Activated CD4-positive, alpha-beta T cell treated with anti-CD3 and anti-CD28 coated beads, Interleukin-2, amount 10 ng/mL, durations not matched to agents 7 days and 5 days (primary cell): ENCODE data around the gene CEACAM5. TPM values are rescaled to one million over a fixed set of nuclear protein-coding genes. Genes with fewer than 3 reads are reported as not detected.
"Not testable (repeated sequence)": the region's sequence is repeated elsewhere in the genome, so short reads cannot be mapped to it uniquely, and the experiment has no call there.

ENCODE experiments used
- CTCF ChIA-PET: fragments of 350-600 bp; sonication (Branson Sonifier 250); formaldehyde crosslinking; loops from one replicate; lab custom pipeline; 2021; ENCODE audit warnings: antibody characterized with exemption; lab: Charles Lee
- POLR2A ChIA-PET: fragments of 350-600 bp; sonication (Branson Sonifier 250); formaldehyde crosslinking; loops from one replicate; lab custom pipeline; 2021; ENCODE audit warnings: antibody characterized with exemption; lab: Charles Lee
- DNase-seq: peaks from one replicate; pipeline ENCODE4 v3.0.0-alpha.2; 2020
- H3K27ac Mint-ChIP-seq: one replicate; pipeline ENCODE4 v1.8.0; 2021; ENCODE audit warnings: mild to moderate bottlenecking, moderate library complexity, mixed read lengths
- H3K27me3 Mint-ChIP-seq: one replicate; pipeline ENCODE4 v1.8.0; 2021; ENCODE audit warnings: mixed read lengths
- H3K36me3 Mint-ChIP-seq: one replicate; pipeline ENCODE4 v1.8.0; 2021; ENCODE audit warnings: low read depth, mixed read lengths
- H3K4me1 Mint-ChIP-seq: one replicate; pipeline ENCODE4 v1.8.0; 2021; ENCODE audit warnings: mixed read lengths
- H3K4me3 Mint-ChIP-seq: one replicate; pipeline ENCODE4 v1.8.0; 2021; ENCODE audit warnings: mild to moderate bottlenecking, moderate library complexity, mixed read lengths
- H3K9me3 Mint-ChIP-seq: one replicate; pipeline ENCODE4 v1.8.0; 2021; ENCODE audit warnings: mixed read lengths
- total RNA-seq, 2 experiments: library from RNA; stranded (reverse); gene quantifications; one replicate each; pipeline ENCODE4 v1.2.3, GENCODE V29; 2021

Gene CEACAM5
- total RNA-seq, 2 experiments from 2014 or later = not detected

DNA sequence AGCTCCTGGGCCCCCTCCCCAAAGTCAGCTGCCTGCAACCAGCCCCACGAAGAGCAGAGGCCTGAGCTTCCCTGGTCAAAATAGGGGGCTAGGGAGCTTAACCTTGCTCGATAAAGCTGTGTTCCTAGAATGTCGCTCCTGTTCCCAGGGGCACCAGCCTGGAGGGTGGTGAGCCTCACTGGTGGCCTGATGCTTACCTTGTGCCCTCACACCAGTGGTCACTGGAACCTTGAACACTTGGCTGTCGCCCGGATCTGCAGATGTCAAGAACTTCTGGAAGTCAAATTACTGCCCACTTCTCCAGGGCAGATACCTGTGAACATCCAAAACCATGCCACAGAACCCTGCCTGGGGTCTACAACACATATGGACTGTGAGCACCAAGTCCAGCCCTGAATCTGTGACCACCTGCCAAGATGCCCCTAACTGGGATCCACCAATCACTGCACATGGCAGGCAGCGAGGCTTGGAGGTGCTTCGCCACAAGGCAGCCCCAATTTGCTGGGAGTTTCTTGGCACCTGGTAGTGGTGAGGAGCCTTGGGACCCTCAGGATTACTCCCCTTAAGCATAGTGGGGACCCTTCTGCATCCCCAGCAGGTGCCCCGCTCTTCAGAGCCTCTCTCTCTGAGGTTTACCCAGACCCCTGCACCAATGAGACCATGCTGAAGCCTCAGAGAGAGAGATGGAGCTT, 4.7 kb upstream of the CEACAM5 start:
- peaks cover 4% of the 10 kb centered on the region for H3K4me1 Mint-ChIP-seq
- no peaks in the 10 kb centered on the region for H3K9me3 Mint-ChIP-seq
- ChIA-PET CTCF (no interaction called here), POLR2A (no interaction called here)
- H3K4me3 Mint-ChIP-seq = no peak overlapping the region
- H3K27me3 Mint-ChIP-seq = peaks cover 6% of the 10 kb centered on the region
- H3K27ac Mint-ChIP-seq = no peak overlapping the region
- H3K36me3 Mint-ChIP-seq = no peaks in the 10 kb centered on the region
- DNase-seq = no peak

DNA sequence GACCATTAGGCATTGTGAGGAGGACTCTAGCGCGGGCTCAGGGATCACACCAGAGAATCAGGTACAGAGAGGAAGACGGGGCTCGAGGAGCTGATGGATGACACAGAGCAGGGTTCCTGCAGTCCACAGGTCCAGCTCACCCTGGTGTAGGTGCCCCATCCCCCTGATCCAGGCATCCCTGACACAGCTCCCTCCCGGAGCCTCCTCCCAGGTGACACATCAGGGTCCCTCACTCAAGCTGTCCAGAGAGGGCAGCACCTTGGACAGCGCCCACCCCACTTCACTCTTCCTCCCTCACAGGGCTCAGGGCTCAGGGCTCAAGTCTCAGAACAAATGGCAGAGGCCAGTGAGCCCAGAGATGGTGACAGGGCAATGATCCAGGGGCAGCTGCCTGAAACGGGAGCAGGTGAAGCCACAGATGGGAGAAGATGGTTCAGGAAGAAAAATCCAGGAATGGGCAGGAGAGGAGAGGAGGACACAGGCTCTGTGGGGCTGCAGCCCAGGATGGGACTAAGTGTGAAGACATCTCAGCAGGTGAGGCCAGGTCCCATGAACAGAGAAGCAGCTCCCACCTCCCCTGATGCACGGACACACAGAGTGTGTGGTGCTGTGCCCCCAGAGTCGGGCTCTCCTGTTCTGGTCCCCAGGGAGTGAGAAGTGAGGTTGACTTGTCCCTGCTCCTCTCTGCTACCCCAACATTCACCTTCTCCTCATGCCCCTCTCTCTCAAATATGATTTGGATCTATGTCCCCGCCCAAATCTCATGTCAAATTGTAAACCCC, 2.8 kb upstream of the CEACAM5 start:
- no peaks in the 10 kb centered on the region for H3K36me3 Mint-ChIP-seq
- H3K4me3 Mint-ChIP-seq = no peak overlapping the region
- H3K27ac Mint-ChIP-seq = no peak overlapping the region
- DNase-seq = peak; percentile 34
- POLR2A ChIA-PET = no interaction called here
- H3K9me3 Mint-ChIP-seq = no peaks in the 10 kb centered on the region
- peaks cover 4% of the 10 kb centered on the region for H3K27me3 Mint-ChIP-seq
- CTCF ChIA-PET = no interaction called here
- peaks cover 4% of the 10 kb centered on the region for H3K4me1 Mint-ChIP-seq

DNA sequence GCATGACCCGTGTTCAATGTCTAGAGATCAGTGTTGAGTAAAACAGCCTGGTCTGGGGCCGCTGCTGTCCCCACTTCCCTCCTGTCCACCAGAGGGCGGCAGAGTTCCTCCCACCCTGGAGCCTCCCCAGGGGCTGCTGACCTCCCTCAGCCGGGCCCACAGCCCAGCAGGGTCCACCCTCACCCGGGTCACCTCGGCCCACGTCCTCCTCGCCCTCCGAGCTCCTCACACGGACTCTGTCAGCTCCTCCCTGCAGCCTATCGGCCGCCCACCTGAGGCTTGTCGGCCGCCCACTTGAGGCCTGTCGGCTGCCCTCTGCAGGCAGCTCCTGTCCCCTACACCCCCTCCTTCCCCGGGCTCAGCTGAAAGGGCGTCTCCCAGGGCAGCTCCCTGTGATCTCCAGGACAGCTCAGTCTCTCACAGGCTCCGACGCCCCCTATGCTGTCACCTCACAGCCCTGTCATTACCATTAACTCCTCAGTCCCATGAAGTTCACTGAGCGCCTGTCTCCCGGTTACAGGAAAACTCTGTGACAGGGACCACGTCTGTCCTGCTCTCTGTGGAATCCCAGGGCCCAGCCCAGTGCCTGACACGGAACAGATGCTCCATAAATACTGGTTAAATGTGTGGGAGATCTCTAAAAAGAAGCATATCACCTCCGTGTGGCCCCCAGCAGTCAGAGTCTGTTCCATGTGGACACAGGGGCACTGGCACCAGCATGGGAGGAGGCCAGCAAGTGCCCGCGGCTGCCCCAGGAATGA, 1.5 kb upstream of the CEACAM5 start:
- peaks cover 4% of the 10 kb centered on the region for H3K4me1 Mint-ChIP-seq
- H3K27me3 Mint-ChIP-seq = peaks cover 4% of the 10 kb centered on the region
- no peaks in the 10 kb centered on the region for H3K36me3 Mint-ChIP-seq
- H3K9me3 Mint-ChIP-seq = no peaks in the 10 kb centered on the region
- H3K27ac Mint-ChIP-seq = no peak overlapping the region
- POLR2A ChIA-PET = no interaction called here
- CTCF ChIA-PET = interaction anchor here (0.6 to 1.5 kb wide), 20 partner anchors 9 to 710 kb away, joined by 3 to 11 read pairs (median 4); partner anchors contain the start of gene CEACAM7
- peak; percentile 70 for DNase-seq
- H3K4me3 Mint-ChIP-seq = peak overlapping the region; percentile 26

DNA sequence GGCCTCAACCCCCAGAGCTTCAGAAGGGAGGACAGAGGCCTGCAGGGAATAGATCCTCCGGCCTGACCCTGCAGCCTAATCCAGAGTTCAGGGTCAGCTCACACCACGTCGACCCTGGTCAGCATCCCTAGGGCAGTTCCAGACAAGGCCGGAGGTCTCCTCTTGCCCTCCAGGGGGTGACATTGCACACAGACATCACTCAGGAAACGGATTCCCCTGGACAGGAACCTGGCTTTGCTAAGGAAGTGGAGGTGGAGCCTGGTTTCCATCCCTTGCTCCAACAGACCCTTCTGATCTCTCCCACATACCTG, 969 bp upstream of the CEACAM5 start:
- POLR2A ChIA-PET = no interaction called here
- CTCF ChIA-PET = interaction anchor here (0.6 to 1.5 kb wide), 20 partner anchors 9 to 709 kb away, joined by 3 to 11 read pairs (median 4); partner anchors contain the start of gene CEACAM7
- Mint-ChIP-seq H3K27ac (no peak overlapping the region), H3K4me1 (peaks cover 4% of the 10 kb centered on the region), H3K4me3 (no peak overlapping the region), H3K27me3 (peaks cover 6% of the 10 kb centered on the region), H3K9me3 (no peaks in the 10 kb centered on the region), H3K36me3 (no peaks in the 10 kb centered on the region)
- no peak for DNase-seq

DNA sequence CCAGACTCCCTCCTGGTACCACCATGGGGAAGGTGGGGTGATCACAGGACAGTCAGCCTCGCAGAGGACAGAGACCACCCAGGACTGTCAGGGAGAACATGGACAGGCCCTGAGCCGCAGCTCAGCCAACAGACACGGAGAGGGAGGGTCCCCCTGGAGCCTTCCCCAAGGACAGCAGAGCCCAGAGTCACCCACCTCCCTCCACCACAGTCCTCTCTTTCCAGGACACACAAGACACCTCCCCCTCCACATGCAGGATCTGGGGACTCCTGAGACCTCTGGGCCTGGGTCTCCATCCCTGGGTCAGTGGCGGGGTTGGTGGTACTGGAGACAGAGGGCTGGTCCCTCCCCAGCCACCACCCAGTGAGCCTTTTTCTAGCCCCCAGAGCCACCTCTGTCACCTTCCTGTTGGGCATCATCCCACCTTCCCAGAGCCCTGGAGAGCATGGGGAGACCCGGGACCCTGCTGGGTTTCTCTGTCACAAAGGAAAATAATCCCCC, 505 bp upstream of the CEACAM5 start:
- CTCF ChIA-PET = interaction anchor here (1.5 kb wide), 1 partner anchor 663 kb away, joined by 3 read pairs; no protein-coding TSS in a partner anchor
- H3K36me3 Mint-ChIP-seq = no peaks in the 10 kb centered on the region
- peaks cover 4% of the 10 kb centered on the region for H3K4me1 Mint-ChIP-seq
- H3K27me3 Mint-ChIP-seq = peaks cover 7% of the 10 kb centered on the region
- H3K4me3 Mint-ChIP-seq = no peak overlapping the region
- no peak overlapping the region for H3K27ac Mint-ChIP-seq
- DNase-seq = no peak
- H3K9me3 Mint-ChIP-seq = no peaks in the 10 kb centered on the region
- POLR2A ChIA-PET = no interaction called here

DNA sequence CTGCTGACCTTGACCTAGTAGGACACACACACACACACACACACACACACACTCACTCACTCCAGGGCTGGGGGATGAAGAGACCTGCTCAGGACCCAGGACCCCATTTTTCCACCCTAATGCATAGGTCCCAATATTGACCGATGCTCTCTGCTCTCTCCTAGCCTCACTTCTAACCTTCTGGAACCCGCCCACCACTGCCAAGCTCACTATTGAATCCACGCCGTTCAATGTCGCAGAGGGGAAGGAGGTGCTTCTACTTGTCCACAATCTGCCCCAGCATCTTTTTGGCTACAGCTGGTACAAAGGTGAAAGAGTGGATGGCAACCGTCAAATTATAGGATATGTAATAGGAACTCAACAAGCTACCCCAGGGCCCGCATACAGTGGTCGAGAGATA, 1.1 kb downstream of the CEACAM5 start:
- H3K36me3 Mint-ChIP-seq, POLR2A ChIA-PET, H3K4me1 Mint-ChIP-seq, H3K9me3 Mint-ChIP-seq, H3K4me3 Mint-ChIP-seq, CTCF ChIA-PET, H3K27ac Mint-ChIP-seq, DNase-seq: not testable (repeated sequence)
- H3K27me3 Mint-ChIP-seq = peaks cover 14% of the 10 kb centered on the region

DNA sequence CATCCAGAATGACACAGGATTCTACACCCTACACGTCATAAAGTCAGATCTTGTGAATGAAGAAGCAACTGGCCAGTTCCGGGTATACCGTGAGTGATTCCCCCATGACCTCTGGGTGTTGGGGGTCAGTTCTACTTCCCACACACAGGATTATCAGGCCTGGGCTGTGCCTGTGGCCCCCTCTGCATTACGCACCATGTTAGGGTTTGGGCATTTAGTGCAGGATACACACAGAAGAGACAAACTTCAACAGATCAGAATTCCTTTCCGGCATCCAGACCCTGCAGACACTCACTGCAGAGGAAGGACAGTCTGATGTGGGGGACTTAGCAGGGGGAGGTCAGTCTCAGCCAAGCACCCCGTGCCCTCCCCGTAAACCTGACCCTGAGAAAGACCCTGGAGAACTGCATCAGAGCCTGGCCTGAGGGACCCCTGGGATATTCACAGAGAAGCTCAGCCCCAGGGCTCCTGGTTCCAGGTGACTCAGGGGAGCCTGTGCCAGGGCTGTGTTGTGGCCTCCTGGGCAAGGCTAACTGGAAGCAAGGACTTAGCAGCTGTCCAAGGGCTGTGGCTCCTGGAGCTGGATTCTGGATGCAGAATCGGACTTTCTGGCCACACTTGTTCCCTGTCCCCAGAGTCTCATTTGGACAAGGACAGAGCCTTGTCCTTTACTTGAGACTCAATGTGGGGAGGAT, 1.7 kb downstream of the CEACAM5 start:
- H3K4me3 Mint-ChIP-seq = no peak overlapping the region
- H3K27ac Mint-ChIP-seq = no peak overlapping the region
- peaks cover 4% of the 10 kb centered on the region for H3K4me1 Mint-ChIP-seq
- no peaks in the 10 kb centered on the region for H3K9me3 Mint-ChIP-seq
- CTCF ChIA-PET = no interaction called here
- DNase-seq = no peak
- POLR2A ChIA-PET = no interaction called here
- no peaks in the 10 kb centered on the region for H3K36me3 Mint-ChIP-seq
- H3K27me3 Mint-ChIP-seq = peaks cover 14% of the 10 kb centered on the region

DNA sequence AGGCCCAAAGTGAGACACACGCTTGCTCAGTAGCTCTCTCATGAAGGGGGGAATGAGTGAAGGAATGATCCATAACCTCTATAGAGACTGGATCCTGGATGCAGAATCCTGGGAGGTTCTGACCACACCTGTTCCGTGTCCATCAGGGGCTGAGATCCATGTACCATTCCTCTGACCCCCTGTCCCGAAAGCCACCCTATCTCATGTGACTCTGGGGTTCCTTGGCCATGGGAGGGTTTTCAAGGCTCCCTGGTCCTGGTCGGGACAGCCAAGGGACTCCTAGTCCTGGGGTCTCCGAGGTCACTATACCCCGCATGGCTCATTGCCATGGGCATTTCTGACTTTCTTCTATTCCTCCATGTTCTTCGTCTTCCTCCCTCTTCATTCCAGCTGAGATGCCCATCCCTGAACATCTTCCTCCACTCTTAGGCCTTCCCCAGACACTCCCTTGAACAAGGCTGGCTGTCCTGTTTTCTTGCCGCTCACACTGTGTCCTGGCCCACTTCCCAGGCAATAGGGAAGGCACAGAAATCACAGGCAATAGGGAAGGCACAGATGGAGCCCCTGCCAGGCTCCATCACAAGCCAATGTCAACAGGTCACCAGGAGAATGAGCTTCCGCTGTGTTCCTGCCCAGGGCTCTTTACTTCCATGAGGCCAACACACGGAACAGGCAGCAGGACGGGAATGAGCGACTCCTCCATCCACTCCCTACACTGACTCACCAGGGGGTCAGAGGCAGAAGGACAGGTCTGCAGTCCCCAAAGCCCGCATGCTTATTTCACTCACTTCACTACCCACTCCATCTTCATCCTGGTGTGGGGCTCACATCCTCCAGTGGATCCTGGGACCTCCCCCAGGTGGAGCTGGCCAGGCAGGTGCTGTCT, 3.2 kb downstream of the CEACAM5 start:
- Mint-ChIP-seq H3K9me3 (no peaks in the 10 kb centered on the region), H3K4me1 (peaks cover 4% of the 10 kb centered on the region), H3K27me3 (peaks cover 12% of the 10 kb centered on the region), H3K27ac (no peak overlapping the region), H3K36me3 (no peaks in the 10 kb centered on the region), H3K4me3 (no peak overlapping the region)
- POLR2A ChIA-PET = no interaction called here
- CTCF ChIA-PET = no interaction called here
- DNase-seq = no peak

DNA sequence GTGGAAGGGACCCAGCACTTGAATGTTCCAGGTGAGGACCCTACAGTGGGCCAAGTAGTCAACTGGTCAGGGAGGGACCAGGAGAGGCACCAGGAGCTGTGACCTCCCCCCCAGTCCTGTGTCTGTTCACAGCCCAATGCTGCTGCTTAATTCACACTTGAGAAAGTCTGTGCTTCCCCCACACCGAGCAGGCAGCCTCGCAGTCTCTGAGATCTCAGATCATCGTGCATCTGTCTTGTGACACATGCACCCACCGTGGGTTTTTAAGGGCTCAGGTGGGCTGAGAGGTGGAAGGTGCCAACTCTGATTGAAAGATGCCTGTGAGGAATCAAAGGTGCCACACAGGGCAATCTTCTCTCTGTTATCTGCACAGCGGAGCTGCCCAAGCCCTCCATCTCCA, 6.2 kb downstream of the CEACAM5 start:
- ChIA-PET POLR2A (no interaction called here), CTCF (no interaction called here)
- Mint-ChIP-seq H3K9me3 (no peaks in the 10 kb centered on the region), H3K27ac (no peak overlapping the region), H3K4me3 (no peak overlapping the region), H3K36me3 (no peaks in the 10 kb centered on the region), H3K27me3 (peaks cover 12% of the 10 kb centered on the region), H3K4me1 (no peaks in the 10 kb centered on the region)
- no peak for DNase-seq

DNA sequence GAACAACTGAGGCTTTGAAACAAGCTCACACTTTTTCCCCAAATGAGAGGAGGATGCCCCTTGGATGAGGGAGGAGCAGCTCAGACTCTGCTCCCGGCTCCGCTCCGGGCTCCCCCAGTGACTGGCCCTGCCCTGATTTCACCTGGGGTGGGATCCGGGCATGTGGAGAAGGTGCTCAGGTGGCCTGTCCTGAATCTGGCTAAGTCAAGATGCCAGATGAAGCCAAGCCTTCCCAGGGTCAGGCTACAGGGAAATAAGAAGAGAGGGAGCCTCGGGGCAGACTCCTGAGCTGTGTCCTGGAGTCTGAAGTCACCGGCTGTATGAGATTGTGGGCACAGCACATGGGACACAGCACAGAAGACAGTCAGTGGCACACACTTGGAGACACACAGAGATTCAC, 10.3 kb downstream of the CEACAM5 start:
- POLR2A ChIA-PET = no interaction called here
- CTCF ChIA-PET = interaction anchor here (1.0 kb wide), 1 partner anchor 12 kb away, joined by 3 read pairs; no protein-coding TSS in a partner anchor
- no peak overlapping the region for H3K27ac Mint-ChIP-seq
- no peaks in the 10 kb centered on the region for H3K36me3 Mint-ChIP-seq
- H3K27me3 Mint-ChIP-seq = peaks cover 12% of the 10 kb centered on the region
- no peaks in the 10 kb centered on the region for H3K4me1 Mint-ChIP-seq
- no peak overlapping the region for H3K4me3 Mint-ChIP-seq
- no peaks in the 10 kb centered on the region for H3K9me3 Mint-ChIP-seq
- DNase-seq = no peak

DNA sequence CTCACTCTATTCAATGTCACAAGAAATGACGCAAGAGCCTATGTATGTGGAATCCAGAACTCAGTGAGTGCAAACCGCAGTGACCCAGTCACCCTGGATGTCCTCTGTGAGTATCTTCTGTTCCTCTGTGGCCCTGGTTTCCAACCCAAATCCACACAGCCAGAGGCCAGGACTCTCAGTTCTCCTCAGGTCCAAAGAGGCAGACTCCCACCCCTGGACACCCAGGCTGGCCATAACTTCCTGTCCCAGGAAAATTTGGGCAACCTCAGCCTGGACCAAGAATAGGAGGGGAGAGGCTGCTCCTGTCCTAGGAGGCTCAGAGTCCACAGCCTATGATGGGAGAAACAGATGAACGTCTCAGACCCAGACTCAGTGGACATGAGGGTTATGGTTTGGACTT, 11.7 kb downstream of the CEACAM5 start:
- no peaks in the 10 kb centered on the region for H3K4me1 Mint-ChIP-seq
- no peaks in the 10 kb centered on the region for H3K36me3 Mint-ChIP-seq
- ChIA-PET CTCF (interaction anchor here (0.6 kb wide), 2 partner anchors 16 to 101 kb away, joined by 3 to 5 read pairs; no protein-coding TSS in a partner anchor), POLR2A (no interaction called here)
- H3K27me3 Mint-ChIP-seq = peaks cover 18% of the 10 kb centered on the region
- H3K9me3 Mint-ChIP-seq = no peaks in the 10 kb centered on the region
- no peak overlapping the region for H3K4me3 Mint-ChIP-seq
- DNase-seq = no peak
- no peak overlapping the region for H3K27ac Mint-ChIP-seq

DNA sequence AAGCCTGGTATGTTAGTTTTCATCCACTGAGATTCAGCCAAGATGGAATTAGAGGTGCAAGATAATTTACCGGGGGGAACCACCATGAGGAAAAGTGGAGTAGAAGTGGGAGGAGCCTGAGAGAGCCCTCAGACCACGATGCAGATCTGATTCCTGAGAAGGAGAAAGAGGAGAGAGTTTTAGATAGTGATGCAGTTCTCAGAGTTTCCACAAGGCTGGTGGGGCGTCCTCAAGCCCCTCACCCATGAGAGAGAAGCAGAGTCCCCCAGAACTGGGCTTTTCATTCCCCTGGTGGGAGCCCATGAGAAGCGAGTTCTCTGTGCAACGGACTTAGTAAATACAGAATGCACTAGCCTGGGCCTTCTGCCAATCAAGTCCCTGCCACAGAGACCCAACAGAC, 18.1 kb downstream of the CEACAM5 start:
- H3K4me3 Mint-ChIP-seq = no peak overlapping the region
- DNase-seq = no peak
- ChIA-PET POLR2A (no interaction called here), CTCF (no interaction called here)
- H3K27me3 Mint-ChIP-seq = peaks cover 39% of the 10 kb centered on the region
- no peaks in the 10 kb centered on the region for H3K9me3 Mint-ChIP-seq
- no peak overlapping the region for H3K27ac Mint-ChIP-seq
- no peaks in the 10 kb centered on the region for H3K36me3 Mint-ChIP-seq
- no peaks in the 10 kb centered on the region for H3K4me1 Mint-ChIP-seq
